NCI-H82 treated with DMSO at 0.1 percent for 48 hours (cell line): ENCODE measurements around the gene CALU.

Experiments
- DNase-seq: peaks from one replicate; lab custom pipeline; 2025; ENCODE audit not compliant: unreplicated experiment; lab: John Stamatoyannopoulos, UW

The CALU gene

GRCh38 chr7:128745706-128746105 lies 6.5 kb downstream of the CALU start:
- DNase-seq, result no peak

- DNase-seq, result no peak
Observed at GRCh38 chr7:128747327-128748079, 8.3 kb downstream of the CALU start.

GRCh38 chr7:128752251-128752650 lies 13.1 kb downstream of the CALU start:
- no peak for DNase-seq

- no peak for DNase-seq
Observed at GRCh38 chr7:128755075-128755818, 16.1 kb downstream of the CALU start.

- DNase-seq, result no peak
Observed at GRCh38 chr7:128755819-128756476, 16.8 kb downstream of the CALU start.

- DNase-seq, result no peak
Observed at GRCh38 chr7:128757203-128757602, 18.0 kb downstream of the CALU start.

- no peak for DNase-seq
Observed at GRCh38 chr7:128758553-128758952, 19.4 kb downstream of the CALU start.

GRCh38 chr7:128759242-128759641 lies 20.1 kb downstream of the CALU start:
- no peak for DNase-seq

GRCh38 chr7:128763541-128763940 lies 24.4 kb downstream of the CALU start:
- DNase-seq, result no peak

- DNase-seq, result no peak
Observed at GRCh38 chr7:128767475-128768110, 28.4 kb downstream of the CALU start.

GRCh38 chr7:128770233-128770632 lies 31.1 kb downstream of the CALU start:
- no peak for DNase-seq

- no peak for DNase-seq
Observed at GRCh38 chr7:128773604-128774003, 34.4 kb downstream of the CALU start.

GRCh38 chr7:128774029-128774689 lies 35.0 kb downstream of the CALU start:
- no peak for DNase-seq

- no peak for DNase-seq
Observed at GRCh38 chr7:128774921-128775320, 35.8 kb downstream of the CALU start.

GRCh38 chr7:128775744-128776474 lies 36.8 kb downstream of the CALU start, which contains the start of gene OPN1SW:
Gene OPN1SW, minus strand, starts transcription at chr7:128775794. Its CDS starts 13 bp downstream, at chr7:128775781.
- DNase-seq, result peak; percentile 28

- DNase-seq, result no peak
Observed at GRCh38 chr7:128777156-128778123, 38.3 kb downstream of the CALU start.

GRCh38 chr7:128778946-128779345 lies 39.8 kb downstream of the CALU start:
- DNase-seq, result no peak

- no peak for DNase-seq
Observed at GRCh38 chr7:128781126-128781525, 42.0 kb downstream of the CALU start.

GRCh38 chr7:128781851-128782250 lies 42.7 kb downstream of the CALU start:
- DNase-seq, result peak; percentile 21
